H1 (cell line): ENCODE data around the gene NCKAP1. TPM values are rescaled to one million over a fixed set of nuclear protein-coding genes. Genes with fewer than 3 reads are reported as not detected.

Experiments used
- CTCF ChIA-PET: fragments of 300-600 bp; sonication (Branson Sonifier 250); formaldehyde crosslinking; loops from one replicate; lab custom pipeline; 2021; ENCODE audit not compliant: partially characterized antibody; lab: Charles Lee
- POLR2A ChIA-PET: fragments of 300-600 bp; sonication (Branson Sonifier 250); formaldehyde crosslinking; loops from one replicate; lab custom pipeline; 2021; ENCODE audit warnings: inconsistent platforms; ENCODE audit not compliant: partially characterized antibody; lab: Charles Lee
- DNase-seq, 2 experiments: peaks; one replicate each; pipeline versions ENCODE4 v3.0.0 to v3.0.0-alpha.2; 2010 to 2022; ENCODE audit warnings: low spot score in 2 of 2, low read depth in 1 of 2, mixed read lengths in 1 of 2
- FAIRE-seq: peaks from 2 replicates; lab custom pipeline; 2011; peaks lifted over from hg19 to GRCh38; lab: Jason Lieb, UNC
- H2AFZ ChIP-seq: 2 replicates; pipeline ENCODE4 v1.8.1; 2012; ENCODE audit warnings: low read length, inconsistent platforms
- H2AK5ac ChIP-seq: 2 replicates; pipeline ENCODE4 v1.6.1; 2013; ENCODE audit warnings: low read depth, low read length
- H2BK120ac ChIP-seq: replicated peaks from 2 replicates; pipeline ENCODE3; 2013; ENCODE audit warnings: low read depth, low read length, inconsistent platforms
- H2BK12ac ChIP-seq: 2 replicates; pipeline ENCODE4 v1.6.1; 2013; ENCODE audit warnings: low read depth, low read length
- H2BK15ac ChIP-seq: 2 replicates; pipeline ENCODE4 v1.6.1; 2013; ENCODE audit warnings: low read length
- H2BK20ac ChIP-seq: 2 replicates; pipeline ENCODE4 v1.6.1; 2013; ENCODE audit warnings: low read length
- H2BK5ac ChIP-seq: 2 replicates; pipeline ENCODE4 v1.6.1; 2013; ENCODE audit warnings: low read depth, low read length
- H3K14ac ChIP-seq: 2 replicates; pipeline ENCODE4 v1.6.1; 2013; ENCODE audit warnings: inconsistent platforms; ENCODE audit not compliant: insufficient read length
- H3K18ac ChIP-seq: 2 replicates; pipeline ENCODE4 v1.6.1; 2013; ENCODE audit warnings: low read length; ENCODE audit errors: extremely low read depth
- H3K23ac ChIP-seq: 2 replicates; pipeline ENCODE4 v1.6.1; 2013; ENCODE audit warnings: inconsistent platforms; ENCODE audit not compliant: insufficient read length
- H3K23me2 ChIP-seq: 2 replicates; pipeline ENCODE4 v1.6.1; 2013; ENCODE audit warnings: low read depth, low read length
- H3K27ac ChIP-seq: 2 replicates; pipeline ENCODE4 v1.6.1; 2011; ENCODE audit warnings: low read depth, low read length, inconsistent platforms
- H3K27me3 ChIP-seq, 4 experiments: replicated peaks in 1 of 4; 1 replicate in 1 of 4; 2 replicates in 3 of 4; pipeline versions ENCODE4 v1.6.1 to v1.8.1; 2011 to 2013; ENCODE audit warnings: low read length in 3 of 4, mild to moderate bottlenecking in 3 of 4, inconsistent platforms in 2 of 4, mixed read lengths in 2 of 4, moderate library complexity in 1 of 4; ENCODE audit not compliant: control insufficient read depth in 3 of 4, insufficient read depth in 3 of 4; ENCODE audit errors: extremely low read depth in 1 of 4
- H3K36me3 ChIP-seq, 4 experiments: 2 replicates each; pipeline versions ENCODE4 v1.6.1 to v1.8.1; 2011 to 2013; ENCODE audit warnings: mild to moderate bottlenecking in 4 of 4, low read length in 3 of 4, moderate library complexity in 2 of 4, control low read depth in 1 of 4, inconsistent platforms in 1 of 4; ENCODE audit not compliant: insufficient read depth in 4 of 4, control insufficient read depth in 2 of 4
- H3K4ac ChIP-seq: replicated peaks from 2 replicates; pipeline ENCODE3; 2013; ENCODE audit warnings: low read length, low read depth, mixed read lengths, inconsistent platforms; ENCODE audit not compliant: insufficient read length
- H3K4me1 ChIP-seq, 4 experiments: replicated peaks in 1 of 4; 1 replicate in 1 of 4; 2 replicates in 3 of 4; pipeline versions ENCODE4 v1.6.1 to v1.8.1; 2011 to 2013; ENCODE audit warnings: low read length in 3 of 4, inconsistent platforms in 2 of 4, mixed read lengths in 1 of 4; ENCODE audit not compliant: insufficient read depth in 4 of 4, control insufficient read depth in 3 of 4
- H3K4me2 ChIP-seq, 2 experiments: 2 replicates each; pipeline versions ENCODE4 v1.6.1 to v1.8.1; 2011 to 2013; ENCODE audit warnings: low read depth in 2 of 2, low read length in 2 of 2, control low read depth in 1 of 2, inconsistent platforms in 1 of 2, mild to moderate bottlenecking in 1 of 2; ENCODE audit not compliant: insufficient read depth in 1 of 2
- H3K4me3 ChIP-seq, 4 experiments: fragments of 200-600, 300-600 bp in 1 of 4; sonication (generic), shearing (Covaris generic), sonication (Bioruptor Twin) in 1 of 4; 2 replicates each; pipeline versions ENCODE4 v1.5.1 to v1.8.1; 2011 to 2016; ENCODE audit warnings: low read length in 4 of 4, low read depth in 3 of 4, control low read depth in 2 of 4, inconsistent platforms in 2 of 4, mild to moderate bottlenecking in 2 of 4, mixed read lengths in 1 of 4, moderate library complexity in 1 of 4; ENCODE audit not compliant: insufficient read depth in 2 of 4; ENCODE audit errors: extremely low read depth in 1 of 4
- H3K56ac ChIP-seq: replicated peaks from 2 replicates; pipeline ENCODE3; 2013; ENCODE audit warnings: low read depth, mild to moderate bottlenecking, mixed read lengths, low read length, inconsistent platforms; ENCODE audit not compliant: insufficient read length
- H3K79me1 ChIP-seq: 2 replicates; pipeline ENCODE4 v1.6.1; 2013; ENCODE audit warnings: low read depth, low read length, control low read depth
- H3K79me2 ChIP-seq, 2 experiments: 2 replicates each; pipeline versions ENCODE4 v1.6.1 to v1.8.1; 2012 to 2013; ENCODE audit warnings: low read length in 2 of 2, mild to moderate bottlenecking in 2 of 2, inconsistent platforms in 1 of 2; ENCODE audit not compliant: insufficient read depth in 2 of 2, control insufficient read depth in 1 of 2
- H3K9ac ChIP-seq, 4 experiments: replicated peaks in 1 of 4; 1 replicate in 1 of 4; 2 replicates in 3 of 4; pipeline versions ENCODE4 v1.6.1 to v1.8.1; 2011 to 2013; ENCODE audit warnings: low read depth in 3 of 4, low read length in 3 of 4, control low read depth in 2 of 4, mild to moderate bottlenecking in 2 of 4, moderate library complexity in 2 of 4, inconsistent platforms in 1 of 4; ENCODE audit errors: extremely low read depth in 1 of 4
- H3K9me3 ChIP-seq, 2 experiments: 2 replicates each; pipeline versions ENCODE4 v1.6.1 to v1.8.1; 2012 to 2013; ENCODE audit warnings: mild to moderate bottlenecking in 2 of 2, moderate library complexity in 2 of 2, control low read depth in 1 of 2, inconsistent platforms in 1 of 2, low read depth in 1 of 2, low read length in 1 of 2, mixed read lengths in 1 of 2; ENCODE audit not compliant: insufficient read depth in 2 of 2
- H4K20me1 ChIP-seq, 2 experiments: replicated peaks in 1 of 2; 2 replicates each; pipeline versions ENCODE3 to v1.8.1; 2011 to 2013; ENCODE audit warnings: inconsistent platforms in 2 of 2, low read length in 2 of 2, mild to moderate bottlenecking in 1 of 2; ENCODE audit not compliant: insufficient read depth in 2 of 2, control insufficient read depth in 1 of 2
- H4K5ac ChIP-seq: 2 replicates; pipeline ENCODE4 v1.6.1; 2013; ENCODE audit warnings: low read length, low read depth, mixed read lengths, inconsistent platforms; ENCODE audit not compliant: insufficient read length
- H4K8ac ChIP-seq: 2 replicates; pipeline ENCODE4 v1.8.0; 2013; ENCODE audit warnings: mild to moderate bottlenecking, moderate library complexity, low read length, inconsistent platforms; ENCODE audit not compliant: insufficient read depth; ENCODE audit errors: extremely low read depth
- H4K91ac ChIP-seq: replicated peaks from 2 replicates; pipeline ENCODE3; 2013; ENCODE audit warnings: low read length, mixed read lengths, inconsistent platforms; ENCODE audit not compliant: insufficient read length
- CREB1 ChIP-seq: IDR thresholded peaks from 2 replicates; pipeline ENCODE4 v1.6.1; 2012; ENCODE audit warnings: inconsistent platforms
- FOSL1 ChIP-seq: IDR thresholded peaks from 2 replicates; pipeline ENCODE4 v1.6.1; 2011; ENCODE audit warnings: mild to moderate bottlenecking, low read depth, low read length, moderate library complexity; ENCODE audit not compliant: insufficient read depth
- HDAC2 ChIP-seq, 2 experiments: fragments of 300-600 bp in 1 of 2; sonication (generic) in 1 of 2; IDR thresholded peaks; 2 replicates each; pipeline ENCODE4 v1.6.1; 2011 to 2012; ENCODE audit warnings: low read depth in 2 of 2, low read length in 2 of 2, mild to moderate bottlenecking in 2 of 2, moderate library complexity in 2 of 2, borderline replicate concordance in 1 of 2, inconsistent platforms in 1 of 2
- KDM1A ChIP-seq: fragments of 200-600, 300-600 bp; sonication (generic); IDR thresholded peaks from 2 replicates; pipeline ENCODE4 v1.7.1; 2016; ENCODE audit warnings: mild to moderate bottlenecking, low read length, borderline replicate concordance
- KDM4A ChIP-seq: IDR thresholded peaks from one replicate; pipeline ENCODE4 v1.7.1; 2012; ENCODE audit warnings: low read depth, mild to moderate bottlenecking, moderate library complexity, low read length, inconsistent platforms; ENCODE audit not compliant: severe bottlenecking
- NANOG ChIP-seq: IDR thresholded peaks from 2 replicates; pipeline ENCODE4 v1.6.1; 2011; ENCODE audit warnings: low read length, low read depth, mild to moderate bottlenecking, inconsistent platforms; ENCODE audit not compliant: insufficient read depth, poor library complexity, severe bottlenecking
- SIN3A ChIP-seq, 2 experiments: IDR thresholded peaks in 1 of 2; conservative IDR thresholded peaks in 1 of 2; 2 replicates each; pipeline ENCODE4 v1.6.1; 2011 to 2012; ENCODE audit warnings: low read length in 2 of 2, improper control_type of control experiment in 1 of 2, low read depth in 1 of 2, mild to moderate bottlenecking in 1 of 2
- TEAD4 ChIP-seq: IDR thresholded peaks from 2 replicates; pipeline ENCODE4 v1.6.1; 2012; ENCODE audit warnings: low read depth, low read length, inconsistent platforms, mixed read lengths
- WGBS, 2 experiments: shearing (Covaris generic) in 1 of 2; methylation state at CpG; one replicate each; pipeline versions ENCODE4 v1.1.6 to v1.1.7; 2013 to 2015; ENCODE audit warnings: low lambda C conversion rate in 2 of 2, mixed read lengths in 2 of 2, inconsistent platforms in 1 of 2, low coverage in 1 of 2, missing lambda C conversion rate in 1 of 2; ENCODE audit not compliant: insufficient replicate concordance in 2 of 2, insufficient coverage in 1 of 2, insufficient read length in 1 of 2; ENCODE audit errors: extremely low coverage in 1 of 2, missing lambda C conversion rate in 1 of 2; 5-methylcytosine and 5-hydroxymethylcytosine counted together
- polyA plus RNA-seq, 7 experiments: library from polyadenylated mRNA; depleted of rRNA in 3 of 7; stranded (reverse) in 5 of 7; unstranded in 2 of 7; fragments of >200 nt in 5 of 7; fragments of 200-250 nt in 2 of 7; gene quantifications; 1 replicate in 5 of 7; 2 replicates in 1 of 7; 4 replicates in 1 of 7; pipeline versions ENCODE4 v1.2.1 to v1.2.3, GENCODE V29; 2011 to 2013; ENCODE audit warnings: missing spikeins in 2 of 7, mixed read lengths in 2 of 7
- total RNA-seq: library from RNA; stranded (reverse); fragmentation: NEBNext Ultra II Directional; extraction: Animal tissue kit (Norgen Biotek cat#: 25700); gene quantifications from 2 replicates; pipeline ENCODE4 v1.2.1, GENCODE V29; 2021

The NCKAP1 gene
- total and polyA plus RNA-seq, 2 of the 8 experiments (the other 6 are each of a cell fraction or from before 2014, with no cell fraction given): 90.8 to 173 TPM

DNA sequence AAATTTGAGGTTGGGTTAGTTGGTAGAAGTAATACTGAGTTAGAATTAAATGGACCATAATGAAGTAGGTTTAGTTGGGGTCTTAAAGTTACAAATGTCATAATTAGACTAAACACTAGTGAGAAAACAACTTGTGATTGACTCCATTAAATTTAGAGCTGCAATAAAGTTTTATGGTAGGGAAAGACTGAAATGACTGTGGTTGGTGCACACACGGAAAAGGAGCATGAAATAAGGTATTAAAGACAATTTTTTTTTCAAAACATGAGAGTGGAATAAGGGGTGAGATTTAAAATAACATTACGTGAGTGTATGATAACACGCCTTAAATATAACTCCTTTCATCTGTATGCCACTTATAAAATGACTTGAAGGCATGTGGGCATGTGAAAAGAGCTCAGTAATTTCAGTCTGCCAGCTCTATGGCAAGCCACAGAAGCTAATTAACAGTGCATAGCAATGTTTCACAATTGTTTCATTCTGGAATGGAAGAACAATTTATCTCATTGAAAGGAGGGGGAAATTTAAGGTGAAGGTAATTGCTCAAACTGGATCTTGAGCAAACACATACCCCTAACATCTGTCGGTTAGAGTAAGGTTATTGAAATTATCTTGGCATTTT lies 173.2 kb downstream of the NCKAP1 start:
- no peak overlapping the region for H3K56ac ChIP-seq
- no peaks in the 10 kb centered on the region for H3K79me1 ChIP-seq
- no peak overlapping the region for H4K91ac ChIP-seq
- no peaks in the 10 kb centered on the region for H4K20me1 ChIP-seq
- H2BK5ac ChIP-seq: no peak overlapping the region
- no peak overlapping the region for H2BK20ac ChIP-seq
- ChIA-PET POLR2A (no interaction called here), CTCF (interaction anchor here (1.1 to 3.5 kb wide), 2 partner anchors 13 kb away, joined by 5 to 19 read pairs; no protein-coding TSS in a partner anchor)
- H3K79me2 ChIP-seq: no peaks in the 10 kb centered on the region
- H4K8ac ChIP-seq: no peak overlapping the region
- H3K14ac ChIP-seq: no peak overlapping the region
- H3K4me2 ChIP-seq: peak overlapping the region in 1 of 2 experiments; percentile 72; a peak in 1 of 4 replicates
- no peak overlapping the region for H2BK12ac ChIP-seq
- TF ChIP-seq CREB1: no peak
- TF ChIP-seq FOSL1: no peak
- TF ChIP-seq TEAD4: no peak
- no peak for TF ChIP-seq HDAC2 (IDR thresholded peaks at IDR 0.05; ENCODE audit: borderline replicate concordance in 1 of 2, low read depth in 2 of 2, low read length in 2 of 2)
- TF ChIP-seq KDM4A: no peak
- no peak for TF ChIP-seq NANOG
- TF ChIP-seq KDM1A: no peak
- TF ChIP-seq SIN3A (conservative IDR thresholded peaks at IDR 0.05 in 1 of 2, IDR thresholded peaks at IDR 0.05 in 1 of 2; ENCODE audit: low read depth in 1 of 2, low read length in 2 of 2): no peak
- H3K27me3 ChIP-seq: peaks cover 2 to 19% (median 12%) of the 10 kb centered on the region in 4 experiments
- H3K23me2 ChIP-seq: peaks cover 15% of the 10 kb centered on the region
- H2BK120ac ChIP-seq: no peak overlapping the region
- H2AFZ ChIP-seq: no peak overlapping the region
- H3K18ac ChIP-seq: no peak overlapping the region
- peaks cover 3 to 14% (median 7%) of the 10 kb centered on the region in 4 experiments; a peak in 6 of 7 replicates for H3K4me1 ChIP-seq
- H3K9me3 ChIP-seq: no peaks in the 10 kb centered on the region
- no peak overlapping the region for H3K9ac ChIP-seq
- WGBS, 2 experiments: 77% methylated on average over 4 of the region's 4 CpGs; no CpG with 5 or more reads in 1 of the 2 experiments
- no peaks in the 10 kb centered on the region for H3K36me3 ChIP-seq
- H2BK15ac ChIP-seq: no peak overlapping the region
- DNase-seq (no peak), FAIRE-seq (no peak)
- H3K23ac ChIP-seq: no peak overlapping the region
- no peak overlapping the region for H3K4ac ChIP-seq
- H3K4me3 ChIP-seq: peak overlapping the region in 2 of 4 experiments; percentile 60 to 68; a peak in 4 of 8 replicates
- no peak overlapping the region for H2AK5ac ChIP-seq
- no peak overlapping the region for H3K27ac ChIP-seq
- no peak overlapping the region for H4K5ac ChIP-seq
